CD14-positive monocyte (primary cell): ENCODE results near the gene GLDC. TPM values are rescaled to one million over a fixed set of nuclear protein-coding genes. Genes with fewer than 3 reads are reported as not detected.

Experiments used
- DNase-seq, 3 donors: peaks; one replicate each; pipeline ENCODE4 v3.0.0-alpha.2; 2011 to 2022
- H2AFZ ChIP-seq: 2 replicates; pipeline ENCODE4 v1.6.0; 2012; ENCODE audit warnings: mild to moderate bottlenecking, low read depth, low read length, inconsistent platforms; ENCODE audit not compliant: insufficient read depth, poor library complexity, severe bottlenecking
- H3K27ac ChIP-seq, 2 donors: 1 replicate in 1 of 2; 2 replicates in 1 of 2; pipeline ENCODE4 v1.5.1; 2012 to 2013; ENCODE audit warnings: low read length in 2 of 2, control low read depth in 1 of 2, inconsistent platforms in 1 of 2, low read depth in 1 of 2, mild to moderate bottlenecking in 1 of 2
- H3K27me3 ChIP-seq, 2 donors: one replicate each; pipeline versions ENCODE4 v1.6.0 to v1.6.1; 2011 to 2013; ENCODE audit warnings: low read length in 2 of 2; ENCODE audit not compliant: control insufficient read depth in 2 of 2, insufficient read depth in 2 of 2
- H3K36me3 ChIP-seq, 2 donors: replicated peaks in 1 of 2; 1 replicate in 1 of 2; 2 replicates in 1 of 2; pipeline versions ENCODE4 v1.5.1 to v1.6.1; 2012 to 2013; ENCODE audit warnings: low read length in 2 of 2, control low read depth in 1 of 2, inconsistent platforms in 1 of 2, mild to moderate bottlenecking in 1 of 2; ENCODE audit not compliant: insufficient read depth in 2 of 2, control insufficient read depth in 1 of 2
- H3K4me1 ChIP-seq, 2 donors: 1 replicate in 1 of 2; 2 replicates in 1 of 2; pipeline versions ENCODE4 v1.5.1 to v1.6.1; 2012 to 2013; ENCODE audit warnings: low read length in 2 of 2, control low read depth in 1 of 2, inconsistent platforms in 1 of 2, mild to moderate bottlenecking in 1 of 2, moderate library complexity in 1 of 2; ENCODE audit not compliant: insufficient read depth in 2 of 2, control insufficient read depth in 1 of 2
- H3K4me2 ChIP-seq: replicated peaks from 2 replicates; pipeline ENCODE3; 2012; ENCODE audit warnings: low read length, moderate library complexity, mild to moderate bottlenecking; ENCODE audit not compliant: poor library complexity, severe bottlenecking; ENCODE audit errors: extremely low read depth
- H3K4me3 ChIP-seq, 3 experiments: fragments of 200-600 bp in 1 of 3; sonication (generic) in 1 of 3; replicated peaks in 1 of 3; 1 replicate in 2 of 3; 2 replicates in 1 of 3; pipeline ENCODE4 v1.5.1; 2011 to 2013; ENCODE audit warnings: low read length in 3 of 3, mild to moderate bottlenecking in 3 of 3, control low read depth in 2 of 3, low read depth in 2 of 3, inconsistent platforms in 1 of 3, moderate library complexity in 1 of 3
- H3K79me2 ChIP-seq: 2 replicates; pipeline ENCODE4 v1.6.0; 2012; ENCODE audit warnings: mild to moderate bottlenecking, control low read depth, inconsistent platforms, low read length, moderate library complexity; ENCODE audit not compliant: insufficient read depth
- H3K9ac ChIP-seq: 2 replicates; pipeline ENCODE4 v1.6.0; 2017; ENCODE audit warnings: low read length, mild to moderate bottlenecking; ENCODE audit not compliant: insufficient read depth, poor library complexity, severe bottlenecking
- H3K9me3 ChIP-seq, 2 donors: replicated peaks in 1 of 2; 1 replicate in 1 of 2; 2 replicates in 1 of 2; pipeline versions ENCODE4 v1.5.1 to v1.6.1; 2012 to 2013; ENCODE audit warnings: low read length in 2 of 2, control low read depth in 1 of 2; ENCODE audit not compliant: control insufficient read depth in 1 of 2, insufficient read depth in 1 of 2
- H4K20me1 ChIP-seq: 2 replicates; pipeline ENCODE4 v1.6.0; 2012; ENCODE audit warnings: mild to moderate bottlenecking, low read length, control low read depth, moderate library complexity; ENCODE audit not compliant: insufficient read depth
- H3K27ac Mint-ChIP-seq, 7 donors: one replicate each; pipeline ENCODE4 v1.8.0; 2020; ENCODE audit warnings: mild to moderate bottlenecking in 7 of 7, mixed read lengths in 7 of 7, moderate library complexity in 6 of 7, inconsistent platforms in 2 of 7
- H3K27me3 Mint-ChIP-seq, 3 donors: one replicate each; pipeline ENCODE4 v1.8.0; 2021 to 2022; ENCODE audit warnings: low read depth in 3 of 3, mild to moderate bottlenecking in 3 of 3, mixed read lengths in 3 of 3, moderate library complexity in 3 of 3, inconsistent platforms in 1 of 3
- H3K36me3 Mint-ChIP-seq, 2 donors: one replicate each; pipeline ENCODE4 v1.8.0; 2020; ENCODE audit warnings: mixed read lengths in 2 of 2, inconsistent platforms in 1 of 2, mild to moderate bottlenecking in 1 of 2
- H3K4me1 Mint-ChIP-seq: one replicate; pipeline ENCODE4 v1.8.0; 2020; ENCODE audit warnings: mild to moderate bottlenecking, mixed read lengths
- H3K4me3 Mint-ChIP-seq, 2 donors: one replicate each; pipeline ENCODE4 v1.8.0; 2020; ENCODE audit warnings: mild to moderate bottlenecking in 2 of 2, mixed read lengths in 2 of 2, moderate library complexity in 1 of 2
- H3K9me3 Mint-ChIP-seq, 7 donors: one replicate each; pipeline ENCODE4 v1.8.0; 2020 to 2022; ENCODE audit warnings: mixed read lengths in 7 of 7, mild to moderate bottlenecking in 6 of 7, moderate library complexity in 6 of 7, inconsistent platforms in 2 of 7
- WGBS: methylation state at CpG from one replicate; pipeline ENCODE4 v1.1.5; 2013; ENCODE audit warnings: missing lambda C conversion rate; ENCODE audit not compliant: insufficient coverage; 5-methylcytosine and 5-hydroxymethylcytosine counted together
- intact Hi-C, 2 donors: fragments of 100-400 bp; cut with micrococcal nuclease; formaldehyde crosslinking; loops; one replicate each; pipeline versions ENCODE4 v1.15.0 to v1.15.1; 2023
- polyA plus RNA-seq, 3 donors: library from polyadenylated mRNA; depleted of rRNA in 1 of 3; unstranded in 2 of 3; stranded (reverse) in 1 of 3; fragments of 300-500 nt in 2 of 3; fragments of >200 nt in 1 of 3; fragmentation: Illumina TruSeq in 2 of 3; gene quantifications; 1 replicate in 2 of 3; 2 replicates in 1 of 3; pipeline ENCODE4 v1.2.3, GENCODE V29; 2012 to 2021
- TF ChIP-seq, protein P1 (sequence below): fragments of 200-600 bp; IDR thresholded peaks from one replicate; pipeline ENCODE4 v1.8.0; 2022; ENCODE audit warnings: antibody characterized with exemption, mild to moderate bottlenecking

Gene GLDC
- polyA plus RNA-seq, 3 donors: not detected

DNA sequence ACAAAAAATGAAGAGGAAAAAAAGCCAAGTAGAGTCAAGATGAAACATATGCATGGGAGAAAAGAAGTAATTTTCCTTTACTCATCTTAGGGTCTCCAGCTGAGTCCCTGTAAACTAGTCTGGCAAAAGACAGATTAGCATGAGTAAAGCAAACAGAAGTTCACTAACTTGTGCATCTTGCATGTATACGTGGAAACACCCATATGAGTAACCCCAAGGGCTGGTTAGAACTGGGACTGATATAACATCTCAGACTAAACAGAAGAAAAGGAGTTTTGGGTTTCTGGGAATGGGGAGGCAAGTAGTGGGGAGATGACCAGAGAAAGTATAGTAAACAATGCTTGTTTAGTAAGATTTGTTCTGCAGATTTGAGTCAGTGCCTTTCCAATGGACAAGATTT lies 20.1 kb upstream of the GLDC start:
- intact Hi-C loops: no loop called here
- Mint-ChIP-seq H3K36me3 (no peaks in the 10 kb centered on the region), H3K27ac (no peak overlapping the region), H3K4me1 (no peaks in the 10 kb centered on the region), H3K4me3 (no peak overlapping the region), H3K27me3 (peaks cover 0 to 3% (median 2%) of the 10 kb centered on the region in 3 donors), H3K9me3 (no peaks in the 10 kb centered on the region)
- no peak overlapping the region for H3K4me2 ChIP-seq
- no peak for DNase-seq
- no peaks in the 10 kb centered on the region for H3K27me3 ChIP-seq
- H4K20me1 ChIP-seq: no peaks in the 10 kb centered on the region
- no peaks in the 10 kb centered on the region for H3K4me1 ChIP-seq
- WGBS: no CpG with 5 or more reads among the region's 1 CpG
- no peak overlapping the region for H3K4me3 ChIP-seq
- H3K9me3 ChIP-seq: no peaks in the 10 kb centered on the region
- no peak overlapping the region for H2AFZ ChIP-seq
- no peak overlapping the region for H3K27ac ChIP-seq
- no peaks in the 10 kb centered on the region for H3K36me3 ChIP-seq
- no peaks in the 10 kb centered on the region for H3K79me2 ChIP-seq
- TF ChIP-seq, protein P1, sequence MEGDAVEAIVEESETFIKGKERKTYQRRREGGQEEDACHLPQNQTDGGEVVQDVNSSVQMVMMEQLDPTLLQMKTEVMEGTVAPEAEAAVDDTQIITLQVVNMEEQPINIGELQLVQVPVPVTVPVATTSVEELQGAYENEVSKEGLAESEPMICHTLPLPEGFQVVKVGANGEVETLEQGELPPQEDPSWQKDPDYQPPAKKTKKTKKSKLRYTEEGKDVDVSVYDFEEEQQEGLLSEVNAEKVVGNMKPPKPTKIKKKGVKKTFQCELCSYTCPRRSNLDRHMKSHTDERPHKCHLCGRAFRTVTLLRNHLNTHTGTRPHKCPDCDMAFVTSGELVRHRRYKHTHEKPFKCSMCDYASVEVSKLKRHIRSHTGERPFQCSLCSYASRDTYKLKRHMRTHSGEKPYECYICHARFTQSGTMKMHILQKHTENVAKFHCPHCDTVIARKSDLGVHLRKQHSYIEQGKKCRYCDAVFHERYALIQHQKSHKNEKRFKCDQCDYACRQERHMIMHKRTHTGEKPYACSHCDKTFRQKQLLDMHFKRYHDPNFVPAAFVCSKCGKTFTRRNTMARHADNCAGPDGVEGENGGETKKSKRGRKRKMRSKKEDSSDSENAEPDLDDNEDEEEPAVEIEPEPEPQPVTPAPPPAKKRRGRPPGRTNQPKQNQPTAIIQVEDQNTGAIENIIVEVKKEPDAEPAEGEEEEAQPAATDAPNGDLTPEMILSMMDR: no peak
- no peak overlapping the region for H3K9ac ChIP-seq

DNA sequence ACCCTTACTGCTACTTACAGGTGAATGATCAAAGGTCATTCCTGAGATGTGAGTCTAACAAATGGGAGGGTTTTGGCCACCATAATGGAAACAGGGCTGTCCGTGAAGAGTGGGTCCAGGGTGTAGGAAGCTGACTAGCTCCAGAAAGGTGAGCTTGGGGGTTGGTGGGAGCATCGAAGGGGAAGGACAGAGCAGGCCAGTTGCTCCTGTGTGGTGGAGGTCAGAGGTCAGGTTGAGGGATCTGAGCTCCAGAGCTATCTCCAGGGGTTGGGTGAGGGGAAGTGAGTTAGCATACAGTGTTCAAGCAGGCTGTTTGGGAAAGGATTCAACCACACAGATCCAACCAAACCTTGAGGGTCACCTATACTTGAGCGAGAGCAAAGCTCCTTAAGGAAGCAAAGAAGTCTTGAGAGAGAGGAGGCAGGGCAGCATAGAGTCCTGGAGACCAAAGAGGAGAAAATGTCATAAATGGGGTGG lies 18.7 kb upstream of the GLDC start:
- DNase-seq: no peak
- H3K79me2 ChIP-seq: no peaks in the 10 kb centered on the region
- no peaks in the 10 kb centered on the region for H3K4me1 ChIP-seq
- no peak overlapping the region for H3K27ac ChIP-seq
- no peak overlapping the region for H3K4me3 ChIP-seq
- Mint-ChIP-seq H3K9me3 (no peaks in the 10 kb centered on the region), H3K27me3 (peaks cover 0 to 3% (median 2%) of the 10 kb centered on the region in 3 donors), H3K36me3 (no peaks in the 10 kb centered on the region), H3K27ac (no peak overlapping the region), H3K4me1 (no peaks in the 10 kb centered on the region), H3K4me3 (no peak overlapping the region)
- H3K9me3 ChIP-seq: no peaks in the 10 kb centered on the region
- no peaks in the 10 kb centered on the region for H3K27me3 ChIP-seq
- H4K20me1 ChIP-seq: no peaks in the 10 kb centered on the region
- no peaks in the 10 kb centered on the region for H3K36me3 ChIP-seq
- no peak overlapping the region for H3K9ac ChIP-seq
- intact Hi-C loops: no loop called here
- TF ChIP-seq, protein P1: no peak
- H3K4me2 ChIP-seq: no peak overlapping the region
- WGBS: 100% methylated on average over 2 of the region's 3 CpGs
- H2AFZ ChIP-seq: no peak overlapping the region
